ENCODE results near the gene PLXND1.
"Not testable (repeated sequence)": the region's sequence is repeated elsewhere in the genome, so short reads cannot be mapped to it uniquely, and the experiment has no call there.

DNA sequence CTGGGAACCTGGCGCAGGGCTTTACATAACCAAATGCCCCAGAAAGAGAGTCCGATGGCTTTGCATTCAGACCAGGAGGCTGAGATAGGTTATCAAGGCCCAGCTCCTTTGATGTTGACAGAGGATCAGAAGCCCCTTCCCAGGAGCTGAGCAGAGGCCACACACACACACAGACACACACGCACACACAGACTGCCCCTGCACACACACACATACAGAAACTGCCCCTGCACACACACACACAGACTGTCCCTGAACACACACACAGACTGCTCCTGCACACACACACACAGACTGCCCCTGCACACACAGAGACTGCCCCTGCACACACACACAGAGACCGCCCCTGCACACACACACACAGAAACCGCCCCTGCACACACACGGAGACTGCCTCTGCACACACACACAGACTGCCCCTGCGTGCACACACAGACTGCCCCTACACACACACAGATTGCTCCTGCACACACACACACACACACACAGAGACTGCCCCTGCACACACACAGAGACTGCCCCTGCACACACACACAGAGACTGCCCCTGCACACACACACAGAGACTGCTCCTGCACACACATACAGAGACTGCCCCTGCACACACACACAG is 90.5 kb downstream of the PLXND1 start:
- TF ChIP-seq, protein P1, sequence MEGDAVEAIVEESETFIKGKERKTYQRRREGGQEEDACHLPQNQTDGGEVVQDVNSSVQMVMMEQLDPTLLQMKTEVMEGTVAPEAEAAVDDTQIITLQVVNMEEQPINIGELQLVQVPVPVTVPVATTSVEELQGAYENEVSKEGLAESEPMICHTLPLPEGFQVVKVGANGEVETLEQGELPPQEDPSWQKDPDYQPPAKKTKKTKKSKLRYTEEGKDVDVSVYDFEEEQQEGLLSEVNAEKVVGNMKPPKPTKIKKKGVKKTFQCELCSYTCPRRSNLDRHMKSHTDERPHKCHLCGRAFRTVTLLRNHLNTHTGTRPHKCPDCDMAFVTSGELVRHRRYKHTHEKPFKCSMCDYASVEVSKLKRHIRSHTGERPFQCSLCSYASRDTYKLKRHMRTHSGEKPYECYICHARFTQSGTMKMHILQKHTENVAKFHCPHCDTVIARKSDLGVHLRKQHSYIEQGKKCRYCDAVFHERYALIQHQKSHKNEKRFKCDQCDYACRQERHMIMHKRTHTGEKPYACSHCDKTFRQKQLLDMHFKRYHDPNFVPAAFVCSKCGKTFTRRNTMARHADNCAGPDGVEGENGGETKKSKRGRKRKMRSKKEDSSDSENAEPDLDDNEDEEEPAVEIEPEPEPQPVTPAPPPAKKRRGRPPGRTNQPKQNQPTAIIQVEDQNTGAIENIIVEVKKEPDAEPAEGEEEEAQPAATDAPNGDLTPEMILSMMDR (IDR thresholded peaks at IDR 0.05; ENCODE audit: insufficient read depth, low read length) = not testable (repeated sequence)
- TF ChIP-seq, protein P2, sequence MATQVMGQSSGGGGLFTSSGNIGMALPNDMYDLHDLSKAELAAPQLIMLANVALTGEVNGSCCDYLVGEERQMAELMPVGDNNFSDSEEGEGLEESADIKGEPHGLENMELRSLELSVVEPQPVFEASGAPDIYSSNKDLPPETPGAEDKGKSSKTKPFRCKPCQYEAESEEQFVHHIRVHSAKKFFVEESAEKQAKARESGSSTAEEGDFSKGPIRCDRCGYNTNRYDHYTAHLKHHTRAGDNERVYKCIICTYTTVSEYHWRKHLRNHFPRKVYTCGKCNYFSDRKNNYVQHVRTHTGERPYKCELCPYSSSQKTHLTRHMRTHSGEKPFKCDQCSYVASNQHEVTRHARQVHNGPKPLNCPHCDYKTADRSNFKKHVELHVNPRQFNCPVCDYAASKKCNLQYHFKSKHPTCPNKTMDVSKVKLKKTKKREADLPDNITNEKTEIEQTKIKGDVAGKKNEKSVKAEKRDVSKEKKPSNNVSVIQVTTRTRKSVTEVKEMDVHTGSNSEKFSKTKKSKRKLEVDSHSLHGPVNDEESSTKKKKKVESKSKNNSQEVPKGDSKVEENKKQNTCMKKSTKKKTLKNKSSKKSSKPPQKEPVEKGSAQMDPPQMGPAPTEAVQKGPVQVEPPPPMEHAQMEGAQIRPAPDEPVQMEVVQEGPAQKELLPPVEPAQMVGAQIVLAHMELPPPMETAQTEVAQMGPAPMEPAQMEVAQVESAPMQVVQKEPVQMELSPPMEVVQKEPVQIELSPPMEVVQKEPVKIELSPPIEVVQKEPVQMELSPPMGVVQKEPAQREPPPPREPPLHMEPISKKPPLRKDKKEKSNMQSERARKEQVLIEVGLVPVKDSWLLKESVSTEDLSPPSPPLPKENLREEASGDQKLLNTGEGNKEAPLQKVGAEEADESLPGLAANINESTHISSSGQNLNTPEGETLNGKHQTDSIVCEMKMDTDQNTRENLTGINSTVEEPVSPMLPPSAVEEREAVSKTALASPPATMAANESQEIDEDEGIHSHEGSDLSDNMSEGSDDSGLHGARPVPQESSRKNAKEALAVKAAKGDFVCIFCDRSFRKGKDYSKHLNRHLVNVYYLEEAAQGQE (IDR thresholded peaks at IDR 0.05; ENCODE audit: insufficient replicate concordance, low read depth) = not testable (repeated sequence)
- not testable (repeated sequence) for TF ChIP-seq POLR2AphosphoS5, GABPA (IDR thresholded peaks at IDR 0.05; ENCODE audit: low read depth)
